CD4-positive, alpha-beta T cell treated with Interleukin-17A for 4 hours (primary cell): ENCODE results near the gene TPR.
"Not testable (repeated sequence)": the region's sequence is repeated elsewhere in the genome, so short reads cannot be mapped to it uniquely, and the experiment has no call there.

Source experiments
- DNase-seq: peaks from one replicate; pipeline ENCODE4 v3.0.0-alpha.2; 2020; ENCODE audit warnings: mixed read lengths

Gene TPR

DNA sequence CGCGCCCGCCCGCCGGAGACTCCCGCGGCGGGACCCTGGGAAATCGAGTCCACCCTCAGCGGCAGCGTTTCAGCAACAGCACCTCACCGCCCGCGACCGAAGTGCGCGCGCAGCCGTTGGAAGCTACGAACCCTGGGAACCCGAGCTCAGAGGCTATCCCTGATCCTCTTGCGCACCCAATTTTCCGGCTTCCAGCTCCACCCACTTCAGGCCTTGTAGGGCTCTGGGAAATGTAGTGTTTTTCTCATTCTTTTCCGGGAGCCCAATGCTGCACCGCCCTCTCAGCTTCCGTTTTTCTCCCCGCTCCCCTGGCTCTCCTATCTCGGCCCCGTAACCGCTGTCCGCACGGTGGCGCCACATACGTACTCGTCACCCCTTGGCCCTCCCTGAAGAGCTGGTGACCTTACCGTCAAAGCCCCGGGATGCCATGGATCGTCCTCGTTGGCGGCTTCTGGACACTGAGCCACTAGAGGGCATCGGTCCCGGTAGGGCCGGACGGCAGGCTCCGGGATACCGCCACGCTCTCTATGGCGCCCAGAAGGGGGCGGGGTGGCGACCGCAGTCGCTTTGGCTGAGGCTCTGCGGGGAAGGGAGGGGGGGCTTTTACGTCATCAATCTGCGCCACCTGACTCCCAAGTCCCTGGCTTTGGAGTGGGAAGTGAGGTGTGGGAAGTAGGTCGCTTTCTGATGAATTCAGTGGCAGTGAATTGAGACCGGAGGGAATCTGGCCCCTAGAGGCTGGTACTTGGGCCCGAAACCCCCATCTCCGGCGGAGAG is at the start of gene TPR, which contains the start of gene ODR4:
TSS of gene TPR (minus strand) at position 102 of the 777 bp plus-strand sequence. CDS start 225 bp downstream, outside the sequence.
TSS of gene ODR4 (plus strand) at position 687 of the 777 bp plus-strand sequence. CDS start 3,948 bp downstream, outside the sequence.
- DNase-seq: peak; percentile 97

- DNase-seq: no peak
Observed at GRCh38 chr1:186424539-186424938, 49.5 kb upstream of the TPR start.

GRCh38 chr1:186421446-186421845 is 46.4 kb upstream of the TPR start:
- no peak for DNase-seq

GRCh38 chr1:186420923-186421322 is 45.9 kb upstream of the TPR start:
- DNase-seq: no peak

DNA sequence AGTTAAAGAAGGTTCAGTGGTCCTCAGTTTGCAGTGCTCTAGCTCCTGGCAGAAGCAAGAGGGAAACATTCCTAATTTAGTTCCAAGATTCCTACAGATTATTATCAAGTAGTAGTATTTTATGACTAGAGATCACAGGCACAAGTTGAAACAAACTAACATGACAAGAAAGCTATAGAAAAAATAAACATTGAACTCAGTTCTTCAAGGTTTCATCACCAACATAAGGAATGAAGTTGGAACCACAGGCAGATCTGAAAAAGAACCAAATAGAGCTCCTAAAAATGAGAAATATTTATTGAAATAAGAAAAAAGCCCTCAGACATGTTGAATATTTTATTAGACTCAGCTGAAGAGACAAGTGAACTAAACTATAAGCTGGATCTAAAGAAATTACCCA is 45.3 kb upstream of the TPR start:
- DNase-seq: no peak

GRCh38 chr1:186418503-186418902 is 43.5 kb upstream of the TPR start:
- no peak for DNase-seq

- no peak for DNase-seq
Observed at GRCh38 chr1:186413319-186413718, 38.3 kb upstream of the TPR start.

- no peak for DNase-seq
Observed at GRCh38 chr1:186409091-186409490, 34.0 kb upstream of the TPR start.

- DNase-seq: no peak
Observed at GRCh38 chr1:186404454-186405051, 29.5 kb upstream of the TPR start.

DNA sequence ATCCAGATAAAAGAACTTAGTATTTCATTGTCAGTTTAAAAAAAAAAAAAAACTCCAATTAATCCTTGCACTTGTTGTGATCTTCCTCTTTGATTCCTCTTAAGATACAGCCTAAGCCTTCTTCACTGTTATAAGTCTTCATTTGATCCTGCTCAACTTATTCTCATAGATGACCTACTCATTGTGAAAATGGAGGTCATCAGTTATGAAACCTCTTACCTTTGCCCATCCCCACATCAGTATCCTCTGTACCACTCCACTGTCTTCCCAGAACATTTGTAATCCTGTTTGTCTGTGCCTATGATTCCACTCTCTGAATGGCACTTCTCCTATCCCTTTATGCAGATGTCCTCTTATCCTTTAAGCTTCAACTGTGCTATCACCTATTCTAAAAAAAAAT is 28.6 kb upstream of the TPR start:
- DNase-seq: no peak

- DNase-seq: not testable (repeated sequence)
Observed at GRCh38 chr1:186401446-186401845, 26.4 kb upstream of the TPR start.

GRCh38 chr1:186392711-186393110 is 17.7 kb upstream of the TPR start:
- DNase-seq: not testable (repeated sequence)

DNA sequence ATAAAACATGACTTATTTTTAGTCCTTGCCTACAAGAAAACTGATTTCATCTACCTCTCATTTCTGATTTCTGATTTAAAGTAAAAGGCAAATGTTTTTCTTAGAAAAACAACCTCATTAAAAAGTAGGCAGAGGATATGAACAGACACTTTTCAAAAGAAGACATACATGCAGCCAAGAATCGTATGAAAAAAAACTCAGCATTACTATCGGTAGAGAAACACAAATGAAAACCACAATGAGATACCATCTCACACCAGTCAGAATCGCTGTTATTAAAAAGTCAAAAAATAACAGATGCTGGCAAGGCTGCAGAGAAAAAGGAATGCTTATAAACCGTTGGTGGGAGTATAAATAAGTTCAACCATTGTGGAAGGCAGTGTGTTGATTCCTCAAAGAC is 16.8 kb upstream of the TPR start:
- no peak for DNase-seq

DNA sequence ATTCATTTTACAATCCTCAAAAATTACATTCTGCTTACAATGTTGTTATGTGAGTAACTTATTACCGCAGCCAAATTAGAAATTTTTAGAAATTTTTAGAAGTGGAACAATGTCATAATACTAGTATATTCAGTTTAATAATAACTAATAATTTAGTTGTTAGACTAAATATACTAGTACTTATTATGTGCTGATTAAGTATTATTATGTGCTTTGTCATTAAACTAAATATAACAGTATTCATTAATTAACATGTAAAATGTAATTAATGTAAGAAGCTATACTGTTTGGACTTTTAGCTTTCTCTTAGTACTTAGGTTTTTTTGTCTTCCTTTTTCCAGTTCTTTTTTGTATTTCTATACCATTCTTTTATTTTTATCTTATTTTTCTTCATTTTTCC is 15.9 kb upstream of the TPR start:
- no peak for DNase-seq

GRCh38 chr1:186386725-186387383 is 11.8 kb upstream of the TPR start:
- no peak for DNase-seq

GRCh38 chr1:186375929-186376319 is 871 bp upstream of the TPR start:
- no peak for DNase-seq

DNA sequence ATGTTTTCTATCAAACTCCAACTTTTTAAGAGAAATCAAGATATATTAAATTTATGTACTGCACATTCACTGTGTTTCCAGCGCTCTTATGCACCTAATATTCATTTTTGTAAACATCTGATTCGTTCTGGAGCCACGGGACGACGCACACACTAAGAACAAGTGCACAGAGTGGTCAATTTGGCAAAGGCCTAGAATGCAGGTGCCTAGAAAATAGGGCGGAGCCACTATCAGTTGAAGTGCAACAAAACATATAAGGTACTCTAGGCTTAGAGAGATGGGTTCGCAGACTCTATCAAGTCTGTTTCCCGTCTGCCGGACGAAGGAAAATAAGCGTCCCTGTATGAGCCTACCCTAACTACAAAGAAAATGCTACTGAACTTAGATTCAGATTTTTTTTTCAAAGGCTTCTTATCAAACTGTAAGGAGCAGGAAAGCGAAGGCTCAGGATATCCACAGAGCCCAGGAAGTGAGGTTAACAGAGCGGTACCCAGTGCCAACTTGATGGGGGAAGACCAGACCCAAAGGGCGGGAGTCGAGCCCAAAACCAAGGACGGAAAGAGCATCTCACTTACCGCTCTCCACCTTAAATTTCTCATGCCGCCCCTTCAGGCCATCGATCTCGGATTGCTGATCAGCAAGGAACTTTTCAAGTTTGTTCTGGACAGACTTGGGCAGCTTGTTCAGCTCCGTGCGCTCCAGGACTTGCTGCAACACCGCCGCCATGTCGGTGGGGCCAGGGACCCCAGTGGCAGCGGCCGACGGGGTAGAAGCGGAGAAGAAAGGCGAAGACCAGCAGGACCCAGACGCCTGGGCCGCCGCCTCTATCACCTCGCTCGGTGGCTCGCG is 526 bp downstream of the TPR start:
- DNase-seq: peak; percentile 45

DNA sequence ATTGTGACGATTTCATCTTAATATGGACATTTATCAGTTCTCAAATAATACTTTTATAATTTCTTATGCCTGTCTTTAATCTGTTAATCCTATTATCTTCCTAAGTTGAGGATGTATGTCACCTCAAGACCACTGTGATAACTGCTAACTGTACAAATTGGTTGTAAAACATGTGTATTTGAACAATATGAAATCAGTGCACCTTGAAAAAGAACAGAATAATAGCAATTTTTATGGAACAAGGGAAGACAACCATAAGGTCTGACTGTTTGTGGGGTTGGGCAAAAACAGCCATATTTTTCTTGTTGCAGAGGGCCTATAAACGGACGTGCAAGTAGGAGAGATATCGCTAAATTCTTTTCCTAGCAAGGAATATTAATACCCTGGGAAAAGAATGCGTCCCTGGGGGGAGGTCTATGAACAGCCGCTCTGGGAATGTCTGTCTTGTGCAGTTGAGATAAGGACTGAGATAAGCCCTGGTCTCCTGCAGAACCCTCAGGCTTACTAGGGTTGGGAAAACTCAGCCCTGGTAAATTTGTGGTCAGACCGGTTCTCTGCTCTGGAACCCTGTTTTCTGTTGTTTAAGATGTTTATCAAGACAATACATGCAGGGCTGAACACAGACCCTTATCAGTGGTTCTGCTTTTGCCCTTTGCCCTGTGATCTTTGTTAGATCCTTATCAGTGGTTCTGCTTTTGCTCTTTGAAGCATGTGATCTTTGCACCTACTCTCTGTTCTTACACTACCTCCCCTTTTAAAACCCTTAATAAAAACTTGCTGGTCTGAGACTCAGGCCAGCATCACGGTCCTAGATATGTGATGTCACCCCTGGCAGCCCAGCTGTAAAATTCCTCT is 27.0 kb downstream of the TPR start:
- not testable (repeated sequence) for DNase-seq

- no peak for DNase-seq
Observed at GRCh38 chr1:186340772-186341171, 34.3 kb downstream of the TPR start.

DNA sequence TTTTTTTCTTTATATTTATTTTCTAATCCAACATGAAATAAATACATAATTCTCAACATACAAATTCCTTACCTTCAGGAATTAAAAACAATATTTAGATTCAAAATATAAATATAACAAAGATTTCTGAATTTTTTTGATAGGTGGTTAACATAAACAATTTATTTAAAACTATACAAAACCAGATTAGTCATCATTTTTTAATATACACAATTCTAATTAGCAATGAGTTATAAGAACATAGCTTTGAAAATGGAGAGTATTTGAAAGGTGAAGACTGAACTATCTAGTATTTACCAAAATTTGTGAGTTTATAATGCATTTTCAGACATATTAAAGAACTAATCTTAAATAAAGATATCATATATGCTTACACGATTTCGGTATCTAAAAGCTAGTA is 37.5 kb downstream of the TPR start:
- no peak for DNase-seq

DNA sequence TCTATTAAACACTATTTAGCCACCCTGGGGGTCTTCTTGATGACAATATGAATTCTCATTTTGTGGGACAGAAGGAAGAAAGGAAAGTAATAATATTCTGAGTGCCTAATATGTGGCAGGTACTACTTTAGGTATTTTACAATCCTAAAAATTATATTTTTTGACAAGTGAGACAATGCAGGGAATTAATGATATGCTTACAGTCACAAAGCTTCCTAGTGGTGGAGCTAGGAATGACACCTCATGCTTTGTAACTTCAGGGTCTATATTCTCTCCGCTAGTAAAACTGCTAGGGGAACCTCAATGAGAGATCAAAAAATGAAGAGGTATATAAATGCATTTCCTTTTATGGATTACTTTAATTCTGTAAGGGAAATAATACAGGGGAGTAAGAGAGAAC is 44.3 kb downstream of the TPR start:
- no peak for DNase-seq

- no peak for DNase-seq
Observed at GRCh38 chr1:186327331-186327730, 47.7 kb downstream of the TPR start.
